GM12872 (cell line): ENCODE results near the gene CPTP.

Source experiments
- CTCF ChIP-seq: IDR thresholded peaks from 3 replicates; pipeline ENCODE4 v1.5.1; 2011; ENCODE audit warnings: low read depth, mild to moderate bottlenecking, low read length, moderate library complexity; ENCODE audit not compliant: insufficient read depth

The CPTP gene

GRCh38 chr1:1327291-1327690 lies 2.7 kb downstream of the CPTP start:
- TF ChIP-seq CTCF: no peak

DNA sequence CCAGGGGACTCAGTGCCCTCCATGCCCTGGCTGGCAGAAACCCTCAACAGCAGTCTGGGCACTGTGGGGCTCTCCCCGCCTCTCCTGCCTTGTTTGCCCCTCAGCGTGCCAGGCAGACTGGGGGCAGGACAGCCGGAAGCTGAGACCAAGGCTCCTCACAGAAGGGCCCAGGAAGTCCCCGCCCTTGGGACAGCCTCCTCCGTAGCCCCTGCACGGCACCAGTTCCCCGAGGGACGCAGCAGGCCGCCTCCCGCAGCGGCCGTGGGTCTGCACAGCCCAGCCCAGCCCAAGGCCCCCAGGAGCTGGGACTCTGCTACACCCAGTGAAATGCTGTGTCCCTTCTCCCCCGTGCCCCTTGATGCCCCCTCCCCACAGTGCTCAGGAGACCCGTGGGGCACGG lies 3.7 kb downstream of the CPTP start:
- TF ChIP-seq CTCF: no peak

GRCh38 chr1:1329304-1330210 lies 5.0 kb downstream of the CPTP start:
- TF ChIP-seq CTCF: no peak

DNA sequence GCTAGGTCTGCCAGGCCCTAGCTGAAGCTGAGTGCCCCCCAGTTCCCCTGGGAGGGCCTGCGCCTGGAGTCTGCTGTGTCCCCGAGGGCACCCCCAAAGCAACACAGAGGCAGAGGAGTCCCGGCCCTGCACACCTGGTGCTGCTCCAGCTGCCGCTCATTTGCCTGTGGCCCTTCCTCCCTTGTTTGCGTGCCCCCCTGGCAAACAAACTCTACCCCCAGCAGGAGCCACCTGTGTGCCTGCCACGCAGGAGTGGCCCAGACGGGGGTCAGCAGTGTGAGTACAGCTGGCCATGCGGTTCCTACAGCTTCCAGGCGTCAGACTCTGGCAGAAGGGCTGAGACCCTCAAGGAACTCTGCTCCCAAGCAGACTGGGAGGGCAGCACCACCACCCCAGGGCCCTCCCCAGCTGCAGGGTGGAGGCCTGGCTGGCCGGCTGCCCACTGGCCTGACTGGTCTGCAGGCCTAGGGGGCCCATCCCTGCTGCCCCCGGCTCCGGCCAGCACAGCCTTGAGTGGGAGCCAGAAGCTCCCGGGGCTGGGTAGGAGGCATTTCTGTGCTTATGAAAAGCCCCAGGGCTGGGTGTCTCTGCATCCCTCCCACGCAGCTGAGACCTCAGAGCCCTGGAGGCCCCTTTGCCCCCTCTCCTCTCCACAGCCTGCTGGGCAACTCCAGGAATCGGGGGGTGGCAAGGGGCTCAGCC lies 5.9 kb downstream of the CPTP start:
- TF ChIP-seq CTCF: no peak

- TF ChIP-seq CTCF: no peak
Observed at GRCh38 chr1:1331068-1331965, 6.7 kb downstream of the CPTP start, which contains the start of gene TAS1R3. TAS1R3 (plus strand) TSS chr1:1331280; CDS start chr1:1331346, 66 bp downstream.

- no peak for TF ChIP-seq CTCF
Observed at GRCh38 chr1:1332031-1332755, 7.6 kb downstream of the CPTP start.
